ENCODE results near the gene SLC12A1. TPM values are rescaled to one million over a fixed set of nuclear protein-coding genes. Genes with fewer than 3 reads are reported as not detected.

The SLC12A1 gene
- total and polyA plus RNA-seq, 2 of the 8 experiments (the other 6 are each of a cell fraction or from before 2014, with no cell fraction given) = 0.63 to 1.0 TPM

DNA sequence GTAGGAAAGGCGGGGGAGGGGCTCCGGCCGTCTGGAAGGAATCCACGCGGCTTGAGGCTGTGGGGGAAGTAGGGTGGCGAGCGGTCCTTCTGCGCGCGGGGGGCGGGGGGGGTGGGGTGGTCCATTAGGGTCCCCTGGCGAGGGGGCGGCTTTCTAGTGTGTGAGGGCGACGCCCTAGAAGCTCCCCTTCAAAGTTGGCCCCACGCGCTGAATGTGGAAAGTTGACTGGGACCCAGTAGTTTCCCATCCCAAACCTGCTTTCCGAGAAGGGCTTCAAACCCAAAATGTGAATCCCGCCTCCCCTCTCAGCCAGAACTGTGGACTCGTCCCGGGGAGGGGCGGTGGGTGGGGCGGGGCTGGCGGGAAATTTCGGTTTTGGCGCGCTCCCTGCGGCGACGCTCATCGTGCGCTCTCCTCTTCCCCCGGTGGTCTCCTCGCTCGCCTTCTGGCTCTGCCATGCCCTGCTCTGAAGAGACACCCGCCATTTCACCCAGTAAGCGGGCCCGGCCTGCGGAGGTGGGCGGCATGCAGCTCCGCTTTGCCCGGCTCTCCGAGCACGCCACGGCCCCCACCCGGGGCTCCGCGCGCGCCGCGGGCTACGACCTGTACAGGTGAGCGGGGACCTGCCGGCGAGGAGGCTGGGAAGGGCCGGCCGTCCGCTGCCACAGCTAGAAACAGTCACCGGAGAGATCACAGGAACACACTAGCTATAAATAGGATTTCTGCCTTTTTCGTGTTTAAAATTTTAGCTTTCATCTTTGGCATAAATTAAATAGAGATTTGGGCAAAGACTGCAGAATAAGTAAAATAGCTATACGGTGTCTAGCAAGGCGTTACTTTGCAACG is 125.9 kb downstream of the SLC12A1 start (continued):
- TF ChIP-seq GABPA (IDR thresholded peaks at IDR 0.05; ENCODE audit: borderline replicate concordance, insufficient read depth, low read length) (no peak), MAFK (IDR thresholded peaks at IDR 0.05; ENCODE audit: low read depth, low read length) (no peak), CHD1 (IDR thresholded peaks at IDR 0.05; ENCODE audit: low read depth, low read length) (peak; percentile 77), HDAC2 (IDR thresholded peaks at IDR 0.05; ENCODE audit: borderline replicate concordance in 1 of 2, low read depth in 2 of 2, low read length in 2 of 2) (peak in 1 of 2 experiments; percentile 21; a peak in 1 of 4 replicates), SIX5 (IDR thresholded peaks at IDR 0.05; ENCODE audit: low read depth, low read length) (0 out of 2 replicates have a peak, but pooled peaks have one; percentile 14), RAD21 (IDR thresholded peaks at IDR 0.05 in 1 of 2, conservative IDR thresholded peaks at IDR 0.05 in 1 of 2; ENCODE audit: low read depth in 2 of 2, low read length in 2 of 2) (no peak), NANOG (IDR thresholded peaks at IDR 0.05; ENCODE audit: insufficient read depth, low read depth, low read length, poor library complexity, severe bottlenecking) (no peak), BRCA1 (IDR thresholded peaks at IDR 0.05; ENCODE audit: low read depth, low read length) (no peak), FOSL1 (IDR thresholded peaks at IDR 0.05; ENCODE audit: insufficient read depth, low read depth, low read length) (no peak), CTBP2 (IDR thresholded peaks at IDR 0.05; ENCODE audit: borderline replicate concordance, insufficient read depth, insufficient read length, low read length) (no peak), TAF7 (optimal IDR thresholded peaks at IDR 0.05; ENCODE audit: borderline replicate concordance, low read depth, low read length) (peak; percentile 81), SP1 (IDR thresholded peaks at IDR 0.05; ENCODE audit: low read depth, low read length) (0 out of 2 replicates have a peak, but pooled peaks have one; percentile 12), CEBPB (IDR thresholded peaks at IDR 0.05; ENCODE audit: low read depth, low read length) (no peak), KDM4A (IDR thresholded peaks at IDR 0.05; ENCODE audit: low read depth, low read length, severe bottlenecking) (no peak), ASH2L (IDR thresholded peaks at IDR 0.05; ENCODE audit: low read length) (peak; percentile 54), SAP30 (IDR thresholded peaks at IDR 0.05; ENCODE audit: insufficient read depth, insufficient replicate concordance, low read length) (no peak), SP2 (IDR thresholded peaks at IDR 0.05; ENCODE audit: low read length) (no peak), NRF1 (IDR thresholded peaks at IDR 0.05; ENCODE audit: low read depth, low read length) (no peak), TCF12 (IDR thresholded peaks at IDR 0.05; ENCODE audit: low read depth, low read length) (no peak)
- TF ChIP-seq, protein P1, sequence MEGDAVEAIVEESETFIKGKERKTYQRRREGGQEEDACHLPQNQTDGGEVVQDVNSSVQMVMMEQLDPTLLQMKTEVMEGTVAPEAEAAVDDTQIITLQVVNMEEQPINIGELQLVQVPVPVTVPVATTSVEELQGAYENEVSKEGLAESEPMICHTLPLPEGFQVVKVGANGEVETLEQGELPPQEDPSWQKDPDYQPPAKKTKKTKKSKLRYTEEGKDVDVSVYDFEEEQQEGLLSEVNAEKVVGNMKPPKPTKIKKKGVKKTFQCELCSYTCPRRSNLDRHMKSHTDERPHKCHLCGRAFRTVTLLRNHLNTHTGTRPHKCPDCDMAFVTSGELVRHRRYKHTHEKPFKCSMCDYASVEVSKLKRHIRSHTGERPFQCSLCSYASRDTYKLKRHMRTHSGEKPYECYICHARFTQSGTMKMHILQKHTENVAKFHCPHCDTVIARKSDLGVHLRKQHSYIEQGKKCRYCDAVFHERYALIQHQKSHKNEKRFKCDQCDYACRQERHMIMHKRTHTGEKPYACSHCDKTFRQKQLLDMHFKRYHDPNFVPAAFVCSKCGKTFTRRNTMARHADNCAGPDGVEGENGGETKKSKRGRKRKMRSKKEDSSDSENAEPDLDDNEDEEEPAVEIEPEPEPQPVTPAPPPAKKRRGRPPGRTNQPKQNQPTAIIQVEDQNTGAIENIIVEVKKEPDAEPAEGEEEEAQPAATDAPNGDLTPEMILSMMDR (IDR thresholded peaks at IDR 0.05; ENCODE audit: control extremely low read depth in 1 of 3, insufficient read depth in 1 of 3, low read depth in 1 of 3, low read length in 3 of 3) = no peak

All from H1 (cell line).